Neural cell (in vitro differentiated cells): ENCODE data around the gene CIRBP.

Source experiments
- EP300 ChIP-seq: fragments of 450-650 bp; conservative IDR thresholded peaks from 2 replicates; pipeline ENCODE4 v1.6.1; 2014; ENCODE audit warnings: antibody characterized with exemption, mild to moderate bottlenecking, moderate library complexity; ENCODE audit not compliant: poor library complexity, severe bottlenecking
- TF ChIP-seq, protein P1 (sequence below): fragments of 450-650 bp; IDR thresholded peaks from 2 replicates; pipeline ENCODE4 v1.5.1; 2014; ENCODE audit warnings: antibody characterized with exemption, mild to moderate bottlenecking, moderate library complexity; ENCODE audit not compliant: poor library complexity, severe bottlenecking

DNA sequence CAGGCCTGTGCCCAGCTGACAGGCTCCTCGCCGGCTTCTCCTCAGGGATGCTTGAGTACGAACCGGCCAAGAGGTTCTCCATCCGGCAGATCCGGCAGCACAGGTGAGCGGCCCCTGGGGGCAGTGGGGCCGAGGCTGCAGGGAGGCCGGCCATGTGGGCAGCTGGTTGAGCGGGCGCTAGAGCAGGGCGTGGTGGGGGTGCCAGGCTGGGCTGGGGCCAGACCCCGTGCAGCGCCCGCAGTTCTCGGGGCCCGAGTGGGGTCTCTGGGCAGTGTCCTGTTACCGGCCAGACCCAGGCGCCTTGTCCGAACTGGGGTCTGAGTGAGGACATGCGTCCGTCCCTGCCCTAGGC, 47.3 kb upstream of the CIRBP start:
- TF ChIP-seq EP300, result no peak
- TF ChIP-seq, protein P1, sequence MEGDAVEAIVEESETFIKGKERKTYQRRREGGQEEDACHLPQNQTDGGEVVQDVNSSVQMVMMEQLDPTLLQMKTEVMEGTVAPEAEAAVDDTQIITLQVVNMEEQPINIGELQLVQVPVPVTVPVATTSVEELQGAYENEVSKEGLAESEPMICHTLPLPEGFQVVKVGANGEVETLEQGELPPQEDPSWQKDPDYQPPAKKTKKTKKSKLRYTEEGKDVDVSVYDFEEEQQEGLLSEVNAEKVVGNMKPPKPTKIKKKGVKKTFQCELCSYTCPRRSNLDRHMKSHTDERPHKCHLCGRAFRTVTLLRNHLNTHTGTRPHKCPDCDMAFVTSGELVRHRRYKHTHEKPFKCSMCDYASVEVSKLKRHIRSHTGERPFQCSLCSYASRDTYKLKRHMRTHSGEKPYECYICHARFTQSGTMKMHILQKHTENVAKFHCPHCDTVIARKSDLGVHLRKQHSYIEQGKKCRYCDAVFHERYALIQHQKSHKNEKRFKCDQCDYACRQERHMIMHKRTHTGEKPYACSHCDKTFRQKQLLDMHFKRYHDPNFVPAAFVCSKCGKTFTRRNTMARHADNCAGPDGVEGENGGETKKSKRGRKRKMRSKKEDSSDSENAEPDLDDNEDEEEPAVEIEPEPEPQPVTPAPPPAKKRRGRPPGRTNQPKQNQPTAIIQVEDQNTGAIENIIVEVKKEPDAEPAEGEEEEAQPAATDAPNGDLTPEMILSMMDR, result no peak
